Tibial nerve (tissue), 4 donors: ENCODE measurements around the gene TMCC1. TPM values are rescaled to one million over a fixed set of nuclear protein-coding genes. Genes with fewer than 3 reads are reported as not detected.
"Not testable (repeated sequence)": the region's sequence is repeated elsewhere in the genome, so short reads cannot be mapped to it uniquely, and the experiment has no call there.

Experiments used
- DNase-seq, 2 donors: peaks; one replicate each; pipeline ENCODE4 v3.0.0-alpha.2; 2019; ENCODE audit warnings: low spot score in 2 of 2
- H3K27ac ChIP-seq, 4 donors: fragments of 200-600 bp; sonication (generic) in 3 of 4; one replicate each; pipeline ENCODE4 v1.5.1; 2017 to 2019; ENCODE audit warnings: mild to moderate bottlenecking in 1 of 4
- H3K27me3 ChIP-seq, 2 donors: fragments of 200-600 bp; sonication (generic) in 1 of 2; one replicate each; pipeline versions ENCODE4 v1.5.1 to v1.6.0; 2017 to 2019
- H3K36me3 ChIP-seq, 3 donors: fragments of 200-600 bp; sonication (generic); one replicate each; pipeline ENCODE4 v1.5.1; 2018 to 2019
- H3K4me1 ChIP-seq, 4 donors: fragments of 200-600 bp; sonication (generic) in 3 of 4; one replicate each; pipeline ENCODE4 v1.5.1; 2017 to 2019
- H3K4me3 ChIP-seq, 4 donors: fragments of 200-600 bp; sonication (generic) in 3 of 4; one replicate each; pipeline ENCODE4 v1.5.1; 2017 to 2019; ENCODE audit warnings: mild to moderate bottlenecking in 1 of 4, moderate library complexity in 1 of 4
- H3K9me3 ChIP-seq, 4 donors: fragments of 200-600 bp; sonication (generic) in 3 of 4; one replicate each; pipeline ENCODE4 v1.5.1; 2017 to 2019
- EP300 ChIP-seq, 2 donors: sonication (generic); formaldehyde crosslinking; IDR thresholded peaks; one replicate each; pipeline ENCODE4 v1.6.1; 2017; ENCODE audit warnings: antibody characterized with exemption in 2 of 2, mild to moderate bottlenecking in 1 of 2
- POLR2A ChIP-seq, 2 donors: fragments of 450-650 bp; IDR thresholded peaks; one replicate each; pipeline ENCODE4 v1.6.1; 2017; ENCODE audit warnings: antibody characterized with exemption in 2 of 2, mild to moderate bottlenecking in 2 of 2, moderate library complexity in 2 of 2
- WGBS, 2 donors: methylation state at CpG; one replicate each; pipeline ENCODE4 v1.1.5; 2018; 5-methylcytosine and 5-hydroxymethylcytosine counted together
- total RNA-seq, 4 donors: library from RNA; depleted of rRNA; stranded (reverse); fragments of >200 nt; gene quantifications; one replicate each; pipeline ENCODE4 v1.1.0, GENCODE V29; 2016
- TF ChIP-seq, protein P1 (sequence below), 5 experiments: fragments of 200-600 bp in 3 of 5; fragments of 450-650 bp in 2 of 5; sonication (generic) in 3 of 5; IDR thresholded peaks; one replicate each; pipeline ENCODE4 v1.5.1; 2016 to 2019; ENCODE audit warnings: antibody characterized with exemption in 5 of 5, mild to moderate bottlenecking in 3 of 5, moderate library complexity in 2 of 5

TMCC1 gene
- total RNA-seq, 4 donors from 2014 or later: 19.9 to 27.9 (median 23.1) TPM

DNA sequence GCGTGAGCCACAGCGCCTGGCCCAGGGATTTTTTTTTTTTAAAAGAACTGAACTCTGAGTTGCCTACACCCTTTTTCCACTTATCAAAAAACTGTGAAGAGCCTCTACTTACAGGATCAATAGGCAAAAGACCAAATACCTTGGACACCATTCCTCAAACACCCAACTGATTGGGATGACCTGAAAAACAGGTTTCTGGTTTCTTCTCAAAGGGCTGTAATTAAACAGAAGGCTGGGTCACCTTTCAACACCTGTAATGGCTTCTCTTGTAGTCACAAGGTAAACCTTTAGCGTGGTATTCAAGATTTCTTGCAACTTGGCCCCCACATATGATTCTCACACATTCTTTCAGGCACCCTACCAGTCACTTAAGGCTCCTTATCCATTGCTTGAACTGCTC lies 248.7 kb downstream of the TMCC1 start:
- no peaks in the 10 kb centered on the region for H3K9me3 ChIP-seq
- no peaks in the 10 kb centered on the region for H3K36me3 ChIP-seq
- no peak overlapping the region for H3K4me3 ChIP-seq
- 97 to 100% methylated on average over 3 of the region's 3 CpGs for WGBS, 2 donors
- peaks cover 0 to 2% (median 0%) of the 10 kb centered on the region in 4 donors for H3K4me1 ChIP-seq
- no peak for DNase-seq
- TF ChIP-seq EP300 (IDR thresholded peaks at IDR 0.05): no peak
- TF ChIP-seq, protein P1, sequence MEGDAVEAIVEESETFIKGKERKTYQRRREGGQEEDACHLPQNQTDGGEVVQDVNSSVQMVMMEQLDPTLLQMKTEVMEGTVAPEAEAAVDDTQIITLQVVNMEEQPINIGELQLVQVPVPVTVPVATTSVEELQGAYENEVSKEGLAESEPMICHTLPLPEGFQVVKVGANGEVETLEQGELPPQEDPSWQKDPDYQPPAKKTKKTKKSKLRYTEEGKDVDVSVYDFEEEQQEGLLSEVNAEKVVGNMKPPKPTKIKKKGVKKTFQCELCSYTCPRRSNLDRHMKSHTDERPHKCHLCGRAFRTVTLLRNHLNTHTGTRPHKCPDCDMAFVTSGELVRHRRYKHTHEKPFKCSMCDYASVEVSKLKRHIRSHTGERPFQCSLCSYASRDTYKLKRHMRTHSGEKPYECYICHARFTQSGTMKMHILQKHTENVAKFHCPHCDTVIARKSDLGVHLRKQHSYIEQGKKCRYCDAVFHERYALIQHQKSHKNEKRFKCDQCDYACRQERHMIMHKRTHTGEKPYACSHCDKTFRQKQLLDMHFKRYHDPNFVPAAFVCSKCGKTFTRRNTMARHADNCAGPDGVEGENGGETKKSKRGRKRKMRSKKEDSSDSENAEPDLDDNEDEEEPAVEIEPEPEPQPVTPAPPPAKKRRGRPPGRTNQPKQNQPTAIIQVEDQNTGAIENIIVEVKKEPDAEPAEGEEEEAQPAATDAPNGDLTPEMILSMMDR (IDR thresholded peaks at IDR 0.05): no peak
- no peak for TF ChIP-seq POLR2A (IDR thresholded peaks at IDR 0.05)
- no peaks in the 10 kb centered on the region for H3K27me3 ChIP-seq
- H3K27ac ChIP-seq: no peak overlapping the region

DNA sequence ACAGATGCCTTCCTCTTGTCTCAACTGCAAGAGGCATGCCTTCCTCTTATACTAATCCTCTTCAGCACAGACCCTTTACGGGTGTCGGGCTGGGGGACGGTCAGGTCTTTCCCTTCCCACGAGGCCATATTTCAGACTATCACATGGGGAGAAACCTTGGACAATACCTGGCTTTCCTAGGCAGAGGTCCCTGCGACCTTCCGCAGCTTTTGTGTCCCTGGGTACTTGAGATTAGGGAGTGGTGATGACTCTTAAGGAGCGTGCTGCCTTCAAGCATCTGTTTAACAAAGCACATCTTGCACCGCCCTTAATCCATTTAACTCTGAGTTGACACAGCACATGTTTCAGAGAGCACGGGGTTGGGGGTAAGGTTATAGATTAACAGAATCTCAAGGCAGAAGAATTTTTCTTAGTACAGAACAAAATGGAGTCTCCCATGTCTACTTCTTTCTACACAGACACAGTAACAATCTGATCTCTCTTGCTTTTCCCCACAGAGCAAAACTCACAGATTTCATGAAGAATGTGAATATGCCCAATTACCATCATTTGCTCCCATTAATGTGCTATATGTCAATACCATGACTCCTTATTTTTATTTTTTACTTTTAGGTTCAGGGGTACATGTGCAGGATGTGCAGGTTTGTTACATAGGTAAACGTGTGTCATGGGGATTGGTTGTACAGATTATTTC lies 251.8 kb downstream of the TMCC1 start:
- not testable (repeated sequence) for H3K36me3 ChIP-seq, DNase-seq, H3K27ac ChIP-seq, H3K9me3 ChIP-seq, H3K4me1 ChIP-seq, H3K4me3 ChIP-seq, H3K27me3 ChIP-seq
- WGBS, 2 donors: 35 to 48% methylated on average over 10 of the region's 10 CpGs

- H3K27ac ChIP-seq, H3K9me3 ChIP-seq, DNase-seq, H3K4me1 ChIP-seq, H3K36me3 ChIP-seq, H3K4me3 ChIP-seq, H3K27me3 ChIP-seq: not testable (repeated sequence)
- 85 to 93% methylated on average over 7 of the region's 7 CpGs for WGBS, 2 donors
These were observed 252.5 kb downstream of the TMCC1 start for GRCh38 chr3:129640985-129641384.

- Histone ChIP-seq H3K9me3 (no peaks in the 10 kb centered on the region), H3K27me3 (no peaks in the 10 kb centered on the region), H3K4me3 (no peak overlapping the region), H3K27ac (no peak overlapping the region), H3K4me1 (no peaks in the 10 kb centered on the region), H3K36me3 (no peaks in the 10 kb centered on the region)
- TF ChIP-seq EP300 (IDR thresholded peaks at IDR 0.05): no peak
- no peak for TF ChIP-seq POLR2A (IDR thresholded peaks at IDR 0.05)
- TF ChIP-seq, protein P1 (IDR thresholded peaks at IDR 0.05): no peak
- no peak for DNase-seq
- 72 to 75% methylated on average over 3 of the region's 3 CpGs for WGBS, 2 donors
These were observed 255.0 kb downstream of the TMCC1 start for GRCh38 chr3:129638481-129638880.

- H3K9me3 ChIP-seq: no peaks in the 10 kb centered on the region
- WGBS, 2 donors: 89 to 92% methylated on average over 3 of the region's 3 CpGs
- no peak overlapping the region for H3K4me3 ChIP-seq
- DNase-seq: no peak
- no peaks in the 10 kb centered on the region for H3K27me3 ChIP-seq
- H3K36me3 ChIP-seq: no peaks in the 10 kb centered on the region
- H3K4me1 ChIP-seq: no peaks in the 10 kb centered on the region
- no peak overlapping the region for H3K27ac ChIP-seq
- TF ChIP-seq POLR2A (IDR thresholded peaks at IDR 0.05): no peak
- TF ChIP-seq EP300 (IDR thresholded peaks at IDR 0.05): no peak
- TF ChIP-seq, protein P1 (IDR thresholded peaks at IDR 0.05): no peak
These were observed 257.4 kb downstream of the TMCC1 start for GRCh38 chr3:129636082-129636481.

- TF ChIP-seq, protein P1 (IDR thresholded peaks at IDR 0.05): no peak
- TF ChIP-seq EP300 (IDR thresholded peaks at IDR 0.05) (no peak), POLR2A (IDR thresholded peaks at IDR 0.05) (no peak)
- H3K27me3 ChIP-seq: no peaks in the 10 kb centered on the region
- H3K9me3 ChIP-seq: no peaks in the 10 kb centered on the region
- no peaks in the 10 kb centered on the region for H3K36me3 ChIP-seq
- no peaks in the 10 kb centered on the region for H3K4me1 ChIP-seq
- H3K4me3 ChIP-seq: no peak overlapping the region
- DNase-seq: no peak
- 95% methylated on average over 4 of the region's 4 CpGs for WGBS, 2 donors
- no peak overlapping the region for H3K27ac ChIP-seq
These were observed 257.9 kb downstream of the TMCC1 start for GRCh38 chr3:129635656-129636055.
